Measurements from ENCODE around the gene AP5B1. TPM values are rescaled to one million over a fixed set of nuclear protein-coding genes. Genes with fewer than 3 reads are reported as not detected.

The AP5B1 gene
- total and polyA plus RNA-seq, 4 experiments from 2014 or later, result 5.2 to 26.9 (median 19.6) TPM

- ChIA-PET CTCF (ENCODE audit: partially characterized antibody) (interaction anchor here (0.6 to 7.9 kb wide), 24 partner anchors 9 to 191 kb away, joined by 3 to 107 read pairs (median 6); partner anchors contain the start of genes AP5B1, CCDC85B, KAT5 and SNX32), POLR2A (ENCODE audit: partially characterized antibody) (interaction anchor here (0.8 to 4.5 kb wide), 8 partner anchors 16 to 191 kb away, joined by 3 to 25 read pairs (median 4); partner anchors contain the start of genes AP5B1 and KAT5)
- H3K4me1 Mint-ChIP-seq, result peaks cover 6 to 16% (median 10%) of the 10 kb centered on the region in 4 donors
- H3K4me3 ChIP-seq (ENCODE audit: low read length in 2 of 2), result peak overlapping the region; percentile 24 to 70
- H3K36me3 Mint-ChIP-seq, result no peaks in the 10 kb centered on the region
- H3K4me3 Mint-ChIP-seq, result peak overlapping the region; percentile 73 to 85 (median 78)
- intact Hi-C loops (cut with micrococcal nuclease), result no loop called here
- H3K27me3 Mint-ChIP-seq, result no peaks in the 10 kb centered on the region
- H3K36me3 ChIP-seq (ENCODE audit: insufficient read depth, low read length), result no peaks in the 10 kb centered on the region
- H3K9me3 ChIP-seq (ENCODE audit: control insufficient read depth in 1 of 2, low read length in 2 of 2), result no peaks in the 10 kb centered on the region
- peak overlapping the region; percentile 73 to 92 (median 81) for H3K27ac Mint-ChIP-seq
- peaks cover 12% of the 10 kb centered on the region for H3K4me1 ChIP-seq (ENCODE audit: insufficient read depth, low read length)
- no peaks in the 10 kb centered on the region for H3K27me3 ChIP-seq (ENCODE audit: insufficient read depth, low read length)
- H3K9me3 Mint-ChIP-seq, result peaks cover 0 to 2% (median 0%) of the 10 kb centered on the region in 8 donors
- H3K27ac ChIP-seq (ENCODE audit: low read depth, low read length), result peak overlapping the region; percentile 53
- no peak for DNase-seq
These were observed 36.6 kb upstream of the AP5B1 start for GRCh38 chr11:65817312-65817834.

DNA sequence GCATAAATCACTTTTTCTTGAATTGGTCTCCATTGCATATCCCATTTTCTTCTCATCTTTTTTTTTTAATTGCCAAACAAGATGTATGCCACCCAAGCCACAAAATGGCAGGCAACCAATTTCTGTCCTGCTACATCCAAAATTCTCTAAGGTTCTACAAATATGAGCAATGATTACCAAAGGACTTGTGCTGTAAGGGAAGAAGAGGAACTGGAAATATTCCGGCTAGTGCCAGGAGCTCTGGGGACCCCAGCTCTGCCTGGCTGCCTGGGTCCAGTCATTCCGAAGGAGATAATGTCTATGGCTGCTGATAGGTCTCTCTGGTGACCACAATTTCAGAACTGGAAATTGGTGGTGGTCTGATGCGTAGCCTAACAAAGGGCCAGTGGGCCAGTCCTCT lies 35.9 kb upstream of the AP5B1 start:
- no peaks in the 10 kb centered on the region for H3K27me3 ChIP-seq (ENCODE audit: insufficient read depth, low read length)
- H3K4me3 ChIP-seq (ENCODE audit: low read length in 2 of 2), result no peak overlapping the region
- no peak overlapping the region for H3K27ac ChIP-seq (ENCODE audit: low read depth, low read length)
- H3K36me3 Mint-ChIP-seq, result no peaks in the 10 kb centered on the region
- H3K36me3 ChIP-seq (ENCODE audit: insufficient read depth, low read length), result no peaks in the 10 kb centered on the region
- peaks cover 6 to 16% (median 10%) of the 10 kb centered on the region in 4 donors for H3K4me1 Mint-ChIP-seq
- peaks cover 12% of the 10 kb centered on the region for H3K4me1 ChIP-seq (ENCODE audit: insufficient read depth, low read length)
- peak overlapping the region in 5 of 8 donors; percentile 31 to 82 (median 74) for H3K4me3 Mint-ChIP-seq
- intact Hi-C loops (cut with micrococcal nuclease), result no loop called here
- ChIA-PET POLR2A (ENCODE audit: partially characterized antibody) (interaction anchor here (0.6 to 4.5 kb wide), 6 partner anchors 16 to 318 kb away, joined by 3 to 25 read pairs (median 6); partner anchors contain the start of genes AP5B1 and KAT5), CTCF (ENCODE audit: partially characterized antibody) (interaction anchor here (0.9 to 7.9 kb wide), 17 partner anchors 9 to 191 kb away, joined by 3 to 107 read pairs (median 9); partner anchors contain the start of genes AP5B1, KAT5 and SNX32)
- H3K27me3 Mint-ChIP-seq, result no peaks in the 10 kb centered on the region
- peaks cover 0 to 2% (median 0%) of the 10 kb centered on the region in 8 donors for H3K9me3 Mint-ChIP-seq
- H3K9me3 ChIP-seq (ENCODE audit: control insufficient read depth in 1 of 2, low read length in 2 of 2), result no peaks in the 10 kb centered on the region
- DNase-seq, result no peak
- H3K27ac Mint-ChIP-seq, result peak overlapping the region in 3 of 7 donors; percentile 23 to 81 (median 32)

DNA sequence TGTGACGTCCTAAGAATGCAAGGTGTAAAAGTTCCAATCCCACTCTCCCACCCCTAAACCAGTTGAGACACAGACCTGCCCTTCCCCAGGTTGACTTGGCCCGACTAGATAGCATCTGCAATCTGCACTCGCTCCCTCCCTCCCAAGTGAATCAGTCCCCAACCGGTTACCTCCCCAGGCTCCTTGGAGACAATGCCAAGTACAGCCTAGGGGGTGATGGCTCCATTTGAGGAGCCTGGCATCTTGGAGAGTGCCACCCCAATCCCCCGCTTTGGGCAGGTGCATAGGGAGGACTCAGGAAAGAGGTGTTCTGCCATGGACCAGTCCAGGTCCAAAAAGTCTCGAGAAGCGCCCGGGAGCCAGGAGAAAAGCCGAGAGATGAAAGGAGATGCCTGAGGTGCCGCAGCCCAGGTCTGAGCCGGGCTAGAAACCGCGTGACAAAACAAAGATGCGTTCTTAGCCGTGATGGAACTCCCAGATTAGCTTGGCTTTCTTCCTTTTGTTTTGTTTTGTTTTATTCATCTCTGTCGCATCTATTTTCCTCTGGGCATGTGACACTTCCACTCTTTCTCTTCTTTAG lies 34.3 kb upstream of the AP5B1 start:
- Histone ChIP-seq H3K4me3 (ENCODE audit: low read length in 2 of 2) (no peak overlapping the region), H3K27ac (ENCODE audit: low read depth, low read length) (no peak overlapping the region), H3K4me1 (ENCODE audit: insufficient read depth, low read length) (peaks cover 12% of the 10 kb centered on the region), H3K36me3 (ENCODE audit: insufficient read depth, low read length) (no peaks in the 10 kb centered on the region), H3K9me3 (ENCODE audit: control insufficient read depth in 1 of 2, low read length in 2 of 2) (no peaks in the 10 kb centered on the region), H3K27me3 (ENCODE audit: insufficient read depth, low read length) (no peaks in the 10 kb centered on the region)
- Mint-ChIP-seq H3K27ac (peak overlapping the region in 1 of 7 donors; percentile 36), H3K9me3 (peaks cover 0 to 2% (median 0%) of the 10 kb centered on the region in 8 donors), H3K36me3 (no peaks in the 10 kb centered on the region), H3K27me3 (peaks cover 0 to 4% of the 10 kb centered on the region in 2 donors), H3K4me1 (peaks cover 6 to 16% (median 11%) of the 10 kb centered on the region in 4 donors), H3K4me3 (no peak overlapping the region)
- POLR2A ChIA-PET (ENCODE audit: partially characterized antibody), result interaction anchor here (4.5 kb wide), 1 partner anchor 34 kb away, joined by 24 read pairs; the partner anchor contains the start of gene AP5B1
- DNase-seq, result no peak
- CTCF ChIA-PET (ENCODE audit: partially characterized antibody), result interaction anchor here (4.7 to 7.9 kb wide), 2 partner anchors 34 to 103 kb away, joined by 53 to 107 read pairs; partner anchors contain the start of genes AP5B1 and KAT5
- intact Hi-C loops (cut with micrococcal nuclease), result loop anchor here (1.0 kb wide), 1 partner anchor 35 kb away; the partner anchor contains the start of gene AP5B1

DNA sequence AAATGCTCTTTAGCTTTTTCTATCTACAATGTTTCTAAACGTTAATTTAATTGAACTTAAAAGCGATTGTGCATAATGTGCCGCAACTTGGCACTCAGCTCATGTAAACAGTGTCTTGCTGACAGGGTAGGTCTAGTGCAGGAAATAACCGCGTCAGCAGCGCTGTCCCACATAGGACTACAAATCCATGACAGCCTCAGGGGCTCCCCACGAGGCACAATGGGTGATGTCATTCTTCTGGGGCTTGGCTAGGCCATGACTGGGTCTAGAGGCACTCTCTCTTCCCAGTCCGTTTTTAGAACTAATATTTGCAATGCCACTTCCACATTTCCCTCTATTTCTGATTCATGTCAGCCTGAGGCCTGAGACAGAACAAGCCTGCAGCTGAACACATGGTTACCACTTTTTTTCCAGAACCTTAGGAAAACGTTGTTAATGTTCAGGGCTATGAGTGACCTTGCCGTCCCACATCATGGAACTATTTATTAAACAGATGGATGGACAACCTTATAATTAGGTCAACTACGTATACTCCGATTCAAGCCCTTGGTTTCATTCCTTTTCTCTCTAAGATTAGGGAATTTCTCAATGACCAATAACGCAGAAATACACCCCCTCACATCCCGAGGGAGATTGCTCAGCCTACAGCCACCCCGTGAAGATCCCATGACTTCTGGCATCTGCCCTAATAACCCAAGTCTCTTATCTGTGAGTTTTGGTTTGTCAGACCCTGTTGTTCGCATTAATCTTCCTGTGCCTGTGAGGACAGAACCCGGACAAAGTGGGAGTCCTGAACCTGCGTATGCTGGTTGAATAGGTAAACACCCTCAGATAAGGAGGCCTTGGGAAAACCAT lies 33.6 kb upstream of the AP5B1 start:
- Histone ChIP-seq H3K27ac (ENCODE audit: low read depth, low read length) (no peak overlapping the region), H3K4me3 (ENCODE audit: low read length in 2 of 2) (no peak overlapping the region), H3K9me3 (ENCODE audit: control insufficient read depth in 1 of 2, low read length in 2 of 2) (no peaks in the 10 kb centered on the region), H3K36me3 (ENCODE audit: insufficient read depth, low read length) (no peaks in the 10 kb centered on the region), H3K4me1 (ENCODE audit: insufficient read depth, low read length) (peaks cover 12% of the 10 kb centered on the region), H3K27me3 (ENCODE audit: insufficient read depth, low read length) (no peaks in the 10 kb centered on the region)
- intact Hi-C loops (cut with micrococcal nuclease), result loop anchor here (1.0 kb wide), 1 partner anchor 34 kb away; the partner anchor contains the start of gene AP5B1
- POLR2A ChIA-PET (ENCODE audit: partially characterized antibody), result interaction anchor here (4.5 kb wide), 1 partner anchor 34 kb away, joined by 24 read pairs; the partner anchor contains the start of gene AP5B1
- DNase-seq, result no peak
- Mint-ChIP-seq H3K9me3 (peaks cover 0 to 2% (median 0%) of the 10 kb centered on the region in 8 donors), H3K27ac (no peak overlapping the region), H3K27me3 (peaks cover 0 to 4% of the 10 kb centered on the region in 2 donors), H3K4me3 (no peak overlapping the region), H3K36me3 (no peaks in the 10 kb centered on the region), H3K4me1 (peaks cover 6 to 16% (median 11%) of the 10 kb centered on the region in 4 donors)
- CTCF ChIA-PET (ENCODE audit: partially characterized antibody), result interaction anchor here (0.6 to 7.9 kb wide), 3 partner anchors 33 to 1125 kb away, joined by 4 to 107 read pairs (median 4); partner anchors contain the start of gene AP5B1

DNA sequence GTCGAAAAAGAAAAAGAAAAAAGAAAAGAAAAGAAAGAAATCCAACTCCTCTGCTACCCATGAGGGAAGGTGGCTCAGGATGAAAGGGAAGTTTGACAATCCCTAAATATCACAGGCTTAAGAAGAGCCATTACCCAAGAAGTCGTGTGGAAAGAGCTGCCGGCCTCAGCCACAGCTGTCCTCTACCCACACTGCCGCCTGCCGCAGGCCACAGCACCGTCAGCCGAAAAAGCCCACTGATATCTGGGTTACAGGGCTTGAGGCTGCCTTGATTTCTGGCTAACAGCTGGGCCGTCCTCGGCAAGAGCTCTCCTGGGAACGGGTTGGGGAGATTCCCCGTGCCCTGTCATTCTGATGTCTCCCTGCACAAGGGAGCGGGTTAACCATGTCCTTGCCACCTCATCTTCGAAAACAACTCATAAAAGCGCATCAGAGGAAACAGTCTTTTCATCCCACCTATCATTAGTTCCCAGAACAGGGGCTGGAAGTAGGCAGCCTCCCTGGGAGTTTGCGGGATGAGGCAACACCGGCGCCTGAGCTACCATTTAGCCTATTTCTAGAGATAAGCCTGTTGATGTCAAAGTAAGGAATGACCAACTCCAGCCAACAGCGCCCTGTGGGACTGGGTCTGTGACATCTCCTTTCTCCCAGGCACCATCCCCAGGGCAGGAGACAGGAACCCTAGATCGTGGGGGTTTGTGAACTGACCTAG lies 31.1 kb upstream of the AP5B1 start:
- Mint-ChIP-seq H3K36me3 (no peaks in the 10 kb centered on the region), H3K27ac (no peak overlapping the region), H3K9me3 (peaks cover 0 to 2% (median 0%) of the 10 kb centered on the region in 8 donors), H3K4me3 (no peak overlapping the region), H3K4me1 (peaks cover 2 to 6% (median 6%) of the 10 kb centered on the region in 4 donors), H3K27me3 (peaks cover 3 to 7% of the 10 kb centered on the region in 2 donors)
- Histone ChIP-seq H3K27me3 (ENCODE audit: insufficient read depth, low read length) (no peaks in the 10 kb centered on the region), H3K36me3 (ENCODE audit: insufficient read depth, low read length) (no peaks in the 10 kb centered on the region), H3K9me3 (ENCODE audit: control insufficient read depth in 1 of 2, low read length in 2 of 2) (no peaks in the 10 kb centered on the region), H3K27ac (ENCODE audit: low read depth, low read length) (no peak overlapping the region), H3K4me3 (ENCODE audit: low read length in 2 of 2) (no peak overlapping the region), H3K4me1 (ENCODE audit: insufficient read depth, low read length) (peaks cover 2% of the 10 kb centered on the region)
- ChIA-PET POLR2A (ENCODE audit: partially characterized antibody) (interaction anchor here (0.8 kb wide), 1 partner anchor 32 kb away, joined by 3 read pairs; no protein-coding TSS in a partner anchor), CTCF (ENCODE audit: partially characterized antibody) (interaction anchor here (1.1 to 7.9 kb wide), 4 partner anchors 15 to 186 kb away, joined by 3 to 107 read pairs (median 3); partner anchors contain the start of gene AP5B1)
- no peak for DNase-seq
- intact Hi-C loops (cut with micrococcal nuclease), result no loop called here

- POLR2A ChIA-PET (ENCODE audit: partially characterized antibody), result no interaction called here
- peaks cover 0 to 2% (median 0%) of the 10 kb centered on the region in 8 donors for H3K9me3 Mint-ChIP-seq
These were observed 29.5 kb upstream of the AP5B1 start for GRCh38 chr11:65810046-65810868.

More at GRCh38 chr11:65810046-65810868, 29.5 kb upstream of the AP5B1 start:
- Mint-ChIP-seq H3K27me3 (peaks cover 4 to 7% of the 10 kb centered on the region in 2 donors), H3K4me3 (peak overlapping the region in 1 of 8 donors; percentile 33), H3K36me3 (no peaks in the 10 kb centered on the region), H3K4me1 (peaks cover 0 to 1% (median 0%) of the 10 kb centered on the region in 4 donors), H3K27ac (peak overlapping the region in 1 of 7 donors; percentile 22)
- H3K27me3 ChIP-seq (ENCODE audit: insufficient read depth, low read length), result no peaks in the 10 kb centered on the region
- no peak overlapping the region for H3K4me3 ChIP-seq (ENCODE audit: low read length in 2 of 2)
- intact Hi-C loops (cut with micrococcal nuclease), result no loop called here
- H3K4me1 ChIP-seq (ENCODE audit: insufficient read depth, low read length), result no peaks in the 10 kb centered on the region
- no peaks in the 10 kb centered on the region for H3K9me3 ChIP-seq (ENCODE audit: control insufficient read depth in 1 of 2, low read length in 2 of 2)
- H3K27ac ChIP-seq (ENCODE audit: low read depth, low read length), result no peak overlapping the region
- H3K36me3 ChIP-seq (ENCODE audit: insufficient read depth, low read length), result no peaks in the 10 kb centered on the region
- CTCF ChIA-PET (ENCODE audit: partially characterized antibody), result interaction anchor here (1.1 to 1.5 kb wide), 2 partner anchors 75 to 77 kb away, joined by 4 read pairs; partner anchors contain the start of gene FIBP
- DNase-seq, result no peak
